Measurements from ENCODE around the gene ADAMTS2.

The ADAMTS2 gene

DNA sequence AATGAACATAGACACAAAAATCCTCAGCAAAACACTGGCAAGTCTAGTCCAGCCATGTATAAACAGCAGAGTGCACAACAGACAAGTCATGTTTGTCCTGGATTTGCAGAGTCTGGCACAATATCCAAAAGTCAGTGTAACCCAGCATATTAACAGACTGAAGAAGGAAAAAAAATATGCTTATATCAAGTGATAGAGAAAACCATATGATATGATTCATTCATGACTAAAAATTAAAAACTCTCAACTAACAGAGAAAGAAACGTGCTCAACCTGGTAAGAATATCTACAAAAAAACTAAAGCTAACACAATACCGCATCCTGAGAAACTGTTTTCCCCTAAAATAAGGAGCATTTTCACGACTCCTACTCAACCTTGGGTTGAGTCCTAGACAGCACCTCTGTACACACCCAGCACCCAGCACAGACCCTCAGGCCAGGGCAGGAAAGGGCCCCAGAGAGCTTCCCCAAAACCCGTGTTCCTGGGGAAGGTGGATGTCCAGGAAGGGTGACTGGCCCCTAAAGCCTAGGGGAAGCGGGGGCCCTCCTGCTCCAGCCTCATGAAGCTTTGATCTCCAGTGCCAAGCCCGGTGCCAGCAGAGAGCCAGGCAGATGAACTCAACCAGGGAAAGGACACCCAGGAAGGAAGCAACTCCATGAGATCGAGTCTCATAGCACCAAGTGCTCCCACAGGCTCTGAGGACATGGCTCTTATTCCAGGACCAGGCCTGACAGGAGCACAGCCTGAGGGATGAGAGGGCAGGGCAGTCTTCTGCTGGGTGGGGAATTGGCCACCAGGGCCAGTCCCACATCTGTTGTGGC lies 38.9 kb downstream of the ADAMTS2 start:
- in situ Hi-C loops (cut with HindIII; ENCODE audit: low pct_ligation_motif_present, low pct_unique_long_range_greater_than_20kb, low sequenced_read_pairs), result no loop called here
- DNase-seq, result no peak

- in situ Hi-C loops (cut with HindIII; ENCODE audit: low pct_ligation_motif_present, low pct_unique_long_range_greater_than_20kb, low sequenced_read_pairs), result no loop called here
- no peak for DNase-seq
Observed at GRCh38 chr5:179304871-179305270, 40.4 kb downstream of the ADAMTS2 start.

GRCh38 chr5:179304466-179304865 lies 40.8 kb downstream of the ADAMTS2 start:
- DNase-seq, result no peak
- in situ Hi-C loops (cut with HindIII; ENCODE audit: low pct_ligation_motif_present, low pct_unique_long_range_greater_than_20kb, low sequenced_read_pairs), result no loop called here

GRCh38 chr5:179303451-179304200 lies 41.6 kb downstream of the ADAMTS2 start:
- no peak for DNase-seq
- in situ Hi-C loops (cut with HindIII; ENCODE audit: low pct_ligation_motif_present, low pct_unique_long_range_greater_than_20kb, low sequenced_read_pairs), result no loop called here

DNA sequence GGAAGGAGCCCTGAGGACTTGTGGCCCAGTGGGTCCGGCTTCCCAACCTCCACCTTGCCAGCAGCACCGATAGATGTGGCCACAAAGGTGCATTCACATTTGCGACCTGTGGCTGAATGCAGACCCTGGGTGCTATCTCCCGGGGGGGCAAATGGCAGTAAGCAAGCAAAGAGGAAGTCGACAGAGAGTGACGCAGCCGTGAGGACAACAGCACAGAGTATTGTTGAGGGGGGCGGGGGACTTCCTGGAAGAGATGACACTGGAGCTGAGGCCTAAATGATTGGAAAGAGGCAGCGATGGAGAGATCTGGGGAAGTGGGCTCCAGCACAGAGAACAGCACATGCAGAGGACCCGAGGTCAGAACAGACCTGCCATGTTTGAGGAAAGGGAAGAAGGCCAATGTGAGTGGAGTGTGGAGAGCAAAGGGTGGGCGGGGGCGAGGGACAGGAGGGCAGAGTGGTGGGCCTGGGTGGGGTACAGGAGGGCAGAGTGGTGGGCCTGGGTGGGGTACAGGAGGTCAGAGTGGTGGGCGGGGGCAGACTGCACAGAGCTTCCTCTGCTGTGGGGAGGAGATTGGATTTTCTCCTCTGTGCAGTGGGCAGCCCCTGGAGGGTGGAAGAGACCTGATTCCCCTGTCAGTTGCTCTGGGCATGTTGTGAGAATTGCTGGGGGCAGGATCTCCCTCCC lies 42.6 kb downstream of the ADAMTS2 start:
- in situ Hi-C loops (cut with HindIII; ENCODE audit: low pct_ligation_motif_present, low pct_unique_long_range_greater_than_20kb, low sequenced_read_pairs), result no loop called here
- no peak for DNase-seq

- in situ Hi-C loops (cut with HindIII; ENCODE audit: low pct_ligation_motif_present, low pct_unique_long_range_greater_than_20kb, low sequenced_read_pairs), result no loop called here
- DNase-seq, result no peak
Observed at GRCh38 chr5:179301796-179302195, 43.5 kb downstream of the ADAMTS2 start.

DNA sequence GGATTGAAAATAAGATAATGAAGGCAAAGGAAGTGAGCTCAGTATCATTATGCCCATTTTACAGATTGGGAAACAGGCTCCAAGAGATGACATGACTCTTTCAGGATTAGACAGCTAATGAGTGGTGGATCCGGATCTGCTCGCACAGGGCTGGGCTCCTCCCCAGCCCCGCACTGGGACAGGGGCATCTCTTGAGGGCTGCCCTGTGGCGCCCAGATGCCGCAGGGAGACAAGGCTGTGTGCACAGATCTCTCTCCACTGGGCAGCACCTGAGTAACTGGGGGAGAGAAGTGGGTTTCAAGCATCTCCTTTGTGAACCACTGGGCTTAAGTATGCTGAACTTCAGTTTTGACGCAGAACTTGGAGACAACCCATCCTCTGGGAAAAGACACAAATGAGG lies 43.9 kb downstream of the ADAMTS2 start:
- in situ Hi-C loops (cut with HindIII; ENCODE audit: low pct_ligation_motif_present, low pct_unique_long_range_greater_than_20kb, low sequenced_read_pairs), result no loop called here

DNA sequence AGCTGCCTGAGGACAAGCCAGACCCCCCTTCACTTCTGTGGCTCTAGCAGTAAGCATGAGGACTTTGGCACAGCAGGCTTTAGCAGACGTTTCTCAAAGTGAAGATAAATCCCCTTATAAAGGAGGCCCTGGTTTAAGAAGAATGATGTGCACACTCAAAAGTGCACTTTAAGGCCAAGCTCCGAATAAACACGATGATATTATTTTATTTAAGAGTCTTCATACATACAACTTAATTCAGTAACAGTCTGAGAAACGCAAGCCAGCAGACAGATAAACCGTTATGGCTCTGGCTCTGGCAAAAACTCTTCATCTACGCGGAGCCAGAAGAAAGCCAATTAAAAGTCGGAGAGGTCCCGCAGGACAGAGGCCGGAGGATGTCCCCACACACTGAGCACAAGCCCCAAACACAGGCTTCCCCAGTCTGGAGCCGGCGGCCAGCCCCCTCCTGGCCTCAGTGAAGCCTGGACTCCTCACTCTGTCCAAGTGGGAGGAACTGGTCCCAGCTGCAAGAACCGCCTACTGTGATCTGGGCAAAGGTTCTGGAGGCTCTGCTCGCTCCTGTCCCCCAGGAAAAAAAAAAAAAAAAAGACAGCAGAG lies 44.6 kb downstream of the ADAMTS2 start:
- DNase-seq, result no peak
- in situ Hi-C loops (cut with HindIII; ENCODE audit: low pct_ligation_motif_present, low pct_unique_long_range_greater_than_20kb, low sequenced_read_pairs), result no loop called here

More for the DNA sequence above, 43.9 kb downstream of the ADAMTS2 start:
- DNase-seq, result no peak

- in situ Hi-C loops (cut with HindIII; ENCODE audit: low pct_ligation_motif_present, low pct_unique_long_range_greater_than_20kb, low sequenced_read_pairs), result no loop called here
- no peak for DNase-seq
Observed at GRCh38 chr5:179298181-179298993, 46.9 kb downstream of the ADAMTS2 start.

GRCh38 chr5:179297486-179298180 lies 47.6 kb downstream of the ADAMTS2 start:
- in situ Hi-C loops (cut with HindIII; ENCODE audit: low pct_ligation_motif_present, low pct_unique_long_range_greater_than_20kb, low sequenced_read_pairs), result no loop called here
- DNase-seq, result no peak

GRCh38 chr5:179297026-179297425 lies 48.2 kb downstream of the ADAMTS2 start:
- DNase-seq, result no peak
- in situ Hi-C loops (cut with HindIII; ENCODE audit: low pct_ligation_motif_present, low pct_unique_long_range_greater_than_20kb, low sequenced_read_pairs), result no loop called here

GRCh38 chr5:179296150-179296821 lies 49.0 kb downstream of the ADAMTS2 start:
- in situ Hi-C loops (cut with HindIII; ENCODE audit: low pct_ligation_motif_present, low pct_unique_long_range_greater_than_20kb, low sequenced_read_pairs), result no loop called here
- no peak for DNase-seq

GRCh38 chr5:179295778-179296149 lies 49.5 kb downstream of the ADAMTS2 start:
- DNase-seq, result no peak
- in situ Hi-C loops (cut with HindIII; ENCODE audit: low pct_ligation_motif_present, low pct_unique_long_range_greater_than_20kb, low sequenced_read_pairs), result no loop called here

DNA sequence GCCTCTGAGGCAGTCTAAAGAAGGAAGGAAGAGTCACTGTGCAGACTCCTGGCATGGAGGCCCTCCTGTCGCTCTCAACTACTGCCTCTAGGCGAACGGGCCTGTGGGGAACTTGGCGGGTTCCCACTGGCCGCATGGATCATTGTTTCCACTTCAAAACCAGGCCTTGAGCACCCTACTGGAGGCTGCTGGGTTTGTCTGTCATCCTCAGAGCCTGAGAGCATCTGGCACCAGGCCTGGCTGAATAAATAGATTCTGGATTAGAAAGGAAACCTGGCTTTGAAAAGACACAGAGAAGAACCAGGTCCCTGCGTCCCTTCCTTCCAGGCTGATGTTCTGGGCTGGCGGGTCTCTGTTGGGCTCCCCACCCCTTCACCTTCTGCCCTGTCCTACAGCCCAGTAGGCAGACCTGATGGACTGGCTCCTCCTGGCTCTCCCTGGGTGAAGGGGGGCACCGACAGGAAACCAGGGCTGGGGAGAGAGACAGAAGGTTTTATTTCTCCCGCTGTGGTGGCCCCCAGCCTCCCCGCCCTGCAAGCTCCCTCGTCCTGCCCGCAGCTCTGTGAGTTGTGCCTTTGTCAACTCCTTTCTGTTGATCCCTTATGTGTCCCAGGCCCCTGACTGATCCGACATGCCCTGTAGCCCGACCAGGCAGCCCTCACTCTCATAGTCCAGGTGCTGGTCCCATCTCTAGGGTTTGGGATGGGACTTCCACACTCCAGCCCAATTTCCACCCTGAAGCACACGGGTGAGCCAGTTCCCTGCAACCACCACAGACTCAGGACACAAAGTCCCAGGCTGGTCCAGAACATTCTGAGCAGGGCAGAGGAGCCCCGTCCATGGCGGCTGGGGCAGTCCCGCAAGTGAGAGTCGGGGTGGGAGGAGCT lies 50.1 kb downstream of the ADAMTS2 start:
- in situ Hi-C loops (cut with HindIII; ENCODE audit: low pct_ligation_motif_present, low pct_unique_long_range_greater_than_20kb, low sequenced_read_pairs), result no loop called here
- DNase-seq, result no peak

- in situ Hi-C loops (cut with HindIII; ENCODE audit: low pct_ligation_motif_present, low pct_unique_long_range_greater_than_20kb, low sequenced_read_pairs), result no loop called here
- no peak for DNase-seq
Observed at GRCh38 chr5:179294131-179294780, 51.0 kb downstream of the ADAMTS2 start.

All from ACHN (cell line).